MM.1S (cell line): Measurements from ENCODE around the gene SLC25A24.
"Not testable (repeated sequence)": the region's sequence is repeated elsewhere in the genome, so short reads cannot be mapped to it uniquely, and the experiment has no call there.

ENCODE experiments used
- CTCF ChIP-seq: fragments of 300-600 bp; sonication (generic); IDR thresholded peaks from 2 replicates; pipeline ENCODE4 v1.5.1; 2016; ENCODE audit warnings: antibody characterized with exemption, low read length, mixed read lengths
- EZH2 ChIP-seq: fragments of 300-600 bp; sonication (generic); optimal IDR thresholded peaks from 2 replicates; pipeline ENCODE3; 2017; ENCODE audit warnings: low read depth, mild to moderate bottlenecking, antibody characterized with exemption, low read length, mixed read lengths
- EZH2phosphoT487 ChIP-seq: fragments of 300-600 bp; sonication (generic); IDR thresholded peaks from 2 replicates; pipeline ENCODE4 v1.6.1; 2018; ENCODE audit warnings: antibody characterized with exemption, low read length

- not testable (repeated sequence) for TF ChIP-seq CTCF, EZH2phosphoT487, EZH2
Observed at GRCh38 chr1:108226855-108227254, 26.7 kb upstream of the SLC25A24 start.
